ENCODE data around the gene RPL41.
"Not testable (repeated sequence)": the region's sequence is repeated elsewhere in the genome, so short reads cannot be mapped to it uniquely, and the experiment has no call there.

RPL41 gene

GRCh38 chr12:56103066-56103711 is 13.2 kb upstream of the RPL41 start:
- DNase-seq: no peak

GRCh38 chr12:56103823-56104108 is 12.7 kb upstream of the RPL41 start:
- DNase-seq: no peak

DNA sequence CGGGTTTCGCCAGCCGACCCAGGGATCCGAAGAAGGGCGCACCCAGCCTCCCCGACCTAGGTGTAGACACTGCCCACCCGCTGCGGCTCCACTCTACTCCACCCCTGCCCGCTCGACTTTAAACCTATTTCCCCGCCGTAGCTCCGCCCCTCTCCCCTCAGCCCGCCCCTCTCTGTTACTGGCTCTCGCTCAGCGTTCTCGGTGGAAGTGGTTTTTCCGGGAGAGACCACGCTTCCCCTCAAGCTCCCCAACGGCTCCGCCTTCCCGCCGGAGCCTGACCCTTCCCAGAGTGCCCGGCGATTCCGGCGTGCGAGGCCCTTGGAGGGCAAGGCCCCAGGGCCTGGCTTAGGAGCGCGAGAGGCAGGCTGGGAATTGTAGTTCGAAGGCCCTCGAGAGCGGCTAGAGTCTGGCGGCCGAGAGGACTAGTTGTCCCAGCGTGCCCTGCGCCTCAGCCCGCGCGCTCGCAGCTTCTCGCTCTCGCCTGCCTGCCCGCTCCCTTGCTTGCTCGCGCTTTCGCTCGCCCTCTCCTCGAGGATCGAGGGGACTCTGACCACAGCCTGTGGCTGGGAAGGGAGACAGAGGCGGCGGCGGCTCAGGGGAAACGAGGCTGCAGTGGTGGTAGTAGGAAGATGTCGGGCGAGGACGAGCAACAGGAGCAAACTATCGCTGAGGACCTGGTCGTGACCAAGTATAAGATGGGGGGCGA is 12.2 kb upstream of the RPL41 start, which contains the start of gene PA2G4:
Gene PA2G4 (plus strand): TSS at position 451 of the 706 bp plus-strand sequence. CDS start 179 bp downstream, at position 630.
- DNase-seq: peak; percentile 100

- peak in 1 of 2 donors; percentile 46 for DNase-seq
These were observed 11.4 kb upstream of the RPL41 start for GRCh38 chr12:56104815-56105608.

GRCh38 chr12:56105609-56105902 is 10.9 kb upstream of the RPL41 start:
- DNase-seq: no peak

- DNase-seq: no peak
These were observed 9.2 kb upstream of the RPL41 start for GRCh38 chr12:56107242-56107641.

DNA sequence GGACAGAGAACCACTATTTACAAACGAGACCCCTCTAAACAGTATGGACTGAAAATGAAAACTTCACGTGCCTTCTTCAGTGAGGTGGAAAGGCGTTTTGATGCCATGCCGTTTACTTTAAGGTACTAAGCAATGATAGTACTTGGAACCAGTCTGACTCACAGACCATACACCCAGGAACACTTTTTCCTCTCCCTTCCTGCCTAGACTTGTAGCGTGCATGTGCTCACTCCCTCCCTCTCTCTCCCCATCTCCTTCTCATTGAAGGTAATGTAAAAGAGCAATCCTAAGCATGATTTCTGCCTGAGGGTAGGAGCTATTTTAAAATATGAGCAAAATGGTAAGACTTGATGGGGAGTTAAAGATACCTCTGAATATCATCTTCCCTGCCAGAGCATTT is 5.9 kb upstream of the RPL41 start:
- no peak for DNase-seq

GRCh38 chr12:56114084-56114483 is 2.3 kb upstream of the RPL41 start:
- DNase-seq: no peak

DNA sequence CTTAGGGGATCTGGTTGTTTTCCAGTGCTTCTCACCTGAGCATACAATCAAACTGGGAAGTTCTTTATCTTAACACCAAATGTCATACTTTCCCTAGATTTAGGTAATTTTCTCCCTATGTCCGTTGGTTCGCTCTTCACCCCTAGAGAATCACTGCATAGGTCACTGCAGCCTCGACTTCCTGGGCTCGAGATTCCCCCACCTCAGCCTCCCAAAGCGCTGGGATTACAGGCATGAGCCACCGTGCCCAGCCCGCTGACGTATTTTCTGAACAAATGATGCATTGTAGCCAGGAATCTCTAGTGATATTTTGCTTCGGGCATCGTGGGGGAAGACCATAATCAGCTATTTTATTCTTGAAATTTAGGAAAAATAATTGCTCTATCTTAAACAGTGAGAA is 1.1 kb upstream of the RPL41 start:
- no peak for DNase-seq

DNA sequence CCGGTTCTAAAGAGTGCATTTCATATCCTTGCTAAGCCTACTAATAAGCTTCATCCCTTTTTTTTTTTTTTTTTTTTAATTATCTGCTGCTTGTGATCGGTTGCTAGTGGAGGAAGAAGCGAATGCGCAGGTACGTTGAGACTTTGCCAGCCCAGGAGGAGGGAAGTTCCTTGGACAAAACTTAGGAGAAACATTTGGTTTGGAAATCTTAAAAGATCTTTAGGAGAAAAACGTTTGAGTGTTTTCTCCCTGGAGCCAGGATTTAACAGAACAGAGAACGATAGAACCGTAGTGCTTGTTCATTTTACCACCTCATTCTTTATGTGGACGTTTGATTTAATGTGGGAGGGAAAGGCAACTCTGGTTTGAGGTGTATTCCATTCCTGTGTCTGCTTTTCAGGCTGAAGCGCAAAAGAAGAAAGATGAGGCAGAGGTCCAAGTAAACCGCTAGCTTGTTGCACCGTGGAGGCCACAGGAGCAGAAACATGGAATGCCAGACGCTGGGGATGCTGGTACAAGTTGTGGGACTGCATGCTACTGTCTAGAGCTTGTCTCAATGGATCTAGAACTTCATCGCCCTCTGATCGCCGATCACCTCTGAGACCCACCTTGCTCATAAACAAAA is 761 bp downstream of the RPL41 start:
- not testable (repeated sequence) for DNase-seq

- DNase-seq: peak; percentile 99 to 100
These were observed 1.6 kb downstream of the RPL41 start, which contains the start of gene ZC3H10 for GRCh38 chr12:56117778-56118687. ZC3H10 (plus strand) TSS chr12:56118266; CDS start chr12:56120563, 2,297 bp downstream.

GRCh38 chr12:56118688-56119357 is 2.4 kb downstream of the RPL41 start:
- peak in 1 of 2 donors; percentile 57 for DNase-seq

- DNase-seq: peak; percentile 77 to 84
These were observed 2.9 kb downstream of the RPL41 start for GRCh38 chr12:56119361-56119796.

GRCh38 chr12:56120158-56120846 is 3.9 kb downstream of the RPL41 start:
- no peak for DNase-seq

- no peak for DNase-seq
These were observed 4.9 kb downstream of the RPL41 start for GRCh38 chr12:56121204-56121870.

GRCh38 chr12:56122637-56123036 is 6.2 kb downstream of the RPL41 start:
- DNase-seq: no peak

- no peak for DNase-seq
These were observed 7.7 kb downstream of the RPL41 start for GRCh38 chr12:56124133-56124532.

GRCh38 chr12:56126732-56127239 is 10.4 kb downstream of the RPL41 start:
- peak; percentile 47 to 63 for DNase-seq

DNA sequence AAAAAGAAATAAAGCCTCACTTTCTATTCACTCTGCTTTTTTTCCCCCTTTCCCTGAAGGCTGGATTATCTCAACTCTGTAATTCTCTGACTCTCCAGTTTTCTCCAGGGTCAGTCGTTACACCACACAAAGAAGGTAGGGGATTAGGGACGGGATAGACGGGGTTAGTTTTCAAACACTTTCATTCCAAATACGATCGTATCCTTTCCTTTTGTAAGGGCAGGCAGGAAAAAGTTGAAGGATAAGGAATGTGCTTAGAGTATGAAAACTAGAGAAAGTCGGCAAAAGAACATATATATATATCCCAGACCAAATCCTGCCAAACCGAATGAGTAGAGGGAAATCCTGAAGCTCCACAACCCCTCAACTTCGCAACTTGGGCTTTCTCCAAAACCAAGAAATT is 11.1 kb downstream of the RPL41 start:
- DNase-seq: no peak

All from inflammatory macrophage (primary cell).